Measurements from ENCODE around the gene PHF14. TPM values are rescaled to one million over a fixed set of nuclear protein-coding genes. Genes with fewer than 3 reads are reported as not detected.

Gene PHF14
- total and polyA plus RNA-seq, 8 donors: 27.5 to 85.9 (median 68.0) TPM

- DNase-seq (no peak), ATAC-seq (no peak)
- Histone ChIP-seq H3K9me3 (no peaks in the 10 kb centered on the region), H3K27ac (no peak overlapping the region), H3K36me3 (no peaks in the 10 kb centered on the region), H3K4me1 (no peaks in the 10 kb centered on the region), H3K4me3 (no peak overlapping the region), H3K27me3 (no peaks in the 10 kb centered on the region)
- intact Hi-C loops (cut with DNase I): no loop called here
- no peak for TF ChIP-seq CTCF (IDR thresholded peaks at IDR 0.05)
These were observed 199.2 kb downstream of the PHF14 start for GRCh38 chr7:11172835-11173234.

GRCh38 chr7:11175371-11175770 lies 201.7 kb downstream of the PHF14 start:
- no peak overlapping the region for H3K27ac ChIP-seq
- DNase-seq: no peak

GRCh38 chr7:11175887-11176286 lies 202.2 kb downstream of the PHF14 start:
- no peak for TF ChIP-seq CTCF (IDR thresholded peaks at IDR 0.05)
- H3K9me3 ChIP-seq: no peaks in the 10 kb centered on the region
- intact Hi-C loops (cut with DNase I): no loop called here
- no peak overlapping the region for H3K27ac ChIP-seq
- no peaks in the 10 kb centered on the region for H3K36me3 ChIP-seq
- no peak overlapping the region for H3K4me3 ChIP-seq
- no peaks in the 10 kb centered on the region for H3K4me1 ChIP-seq
- no peaks in the 10 kb centered on the region for H3K27me3 ChIP-seq
- DNase-seq (no peak), ATAC-seq (no peak)

More at GRCh38 chr7:11175371-11175770, 201.7 kb downstream of the PHF14 start:
- intact Hi-C loops (cut with DNase I): no loop called here
- Histone ChIP-seq H3K27me3 (no peaks in the 10 kb centered on the region), H3K9me3 (no peaks in the 10 kb centered on the region), H3K4me1 (no peaks in the 10 kb centered on the region), H3K4me3 (no peak overlapping the region), H3K36me3 (no peaks in the 10 kb centered on the region)
- TF ChIP-seq CTCF (IDR thresholded peaks at IDR 0.05): no peak
- ATAC-seq: no peak

GRCh38 chr7:11176985-11177555 lies 203.4 kb downstream of the PHF14 start:
- no peak for ATAC-seq
- Histone ChIP-seq H3K4me1 (no peaks in the 10 kb centered on the region), H3K9me3 (no peaks in the 10 kb centered on the region), H3K36me3 (no peaks in the 10 kb centered on the region), H3K27me3 (no peaks in the 10 kb centered on the region), H3K27ac (no peak overlapping the region), H3K4me3 (no peak overlapping the region)
- TF ChIP-seq CTCF (IDR thresholded peaks at IDR 0.05): no peak
- intact Hi-C loops (cut with DNase I): no loop called here
- DNase-seq: no peak

GRCh38 chr7:11177793-11178192 lies 204.1 kb downstream of the PHF14 start:
- Histone ChIP-seq H3K27me3 (no peaks in the 10 kb centered on the region), H3K4me3 (no peak overlapping the region), H3K9me3 (no peaks in the 10 kb centered on the region), H3K4me1 (no peaks in the 10 kb centered on the region), H3K27ac (no peak overlapping the region), H3K36me3 (no peaks in the 10 kb centered on the region)
- TF ChIP-seq CTCF (IDR thresholded peaks at IDR 0.05): no peak
- intact Hi-C loops (cut with DNase I): no loop called here
- DNase-seq (no peak), ATAC-seq (no peak)

Data from left lung (tissue), 10 donors.